HG02840 (cell line): Measurements from ENCODE around the gene PRELID3B.

Experiments
- ATAC-seq: cut with Tn5 transposase; IDR thresholded peaks from one replicate; pipeline ENCODE4 v1.9.1; 2021; ENCODE audit warnings: mild to moderate bottlenecking, moderate library complexity, moderate number of reproducible peaks; ENCODE audit not compliant: unreplicated experiment, low FRiP score

The PRELID3B gene

DNA sequence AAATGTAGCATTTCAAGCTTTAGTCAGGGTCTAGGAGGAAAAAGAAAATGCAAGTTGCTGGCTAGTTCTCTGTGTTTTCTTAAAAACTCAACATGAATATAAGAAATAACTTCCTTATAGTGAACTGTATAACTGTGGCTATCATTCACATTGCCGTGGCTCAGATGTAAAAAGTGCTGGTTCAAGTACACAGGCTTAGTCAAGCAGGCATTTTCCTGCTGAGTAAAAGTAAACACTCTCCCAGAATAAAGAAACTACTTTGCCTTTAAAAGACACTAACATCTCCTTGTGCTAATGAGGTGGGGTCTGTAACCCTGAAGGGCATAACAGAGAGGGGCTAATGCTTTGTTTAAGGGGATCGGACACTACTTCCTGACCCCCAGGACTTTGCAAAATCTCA lies 13.8 kb downstream of the PRELID3B start:
- ATAC-seq = no peak

DNA sequence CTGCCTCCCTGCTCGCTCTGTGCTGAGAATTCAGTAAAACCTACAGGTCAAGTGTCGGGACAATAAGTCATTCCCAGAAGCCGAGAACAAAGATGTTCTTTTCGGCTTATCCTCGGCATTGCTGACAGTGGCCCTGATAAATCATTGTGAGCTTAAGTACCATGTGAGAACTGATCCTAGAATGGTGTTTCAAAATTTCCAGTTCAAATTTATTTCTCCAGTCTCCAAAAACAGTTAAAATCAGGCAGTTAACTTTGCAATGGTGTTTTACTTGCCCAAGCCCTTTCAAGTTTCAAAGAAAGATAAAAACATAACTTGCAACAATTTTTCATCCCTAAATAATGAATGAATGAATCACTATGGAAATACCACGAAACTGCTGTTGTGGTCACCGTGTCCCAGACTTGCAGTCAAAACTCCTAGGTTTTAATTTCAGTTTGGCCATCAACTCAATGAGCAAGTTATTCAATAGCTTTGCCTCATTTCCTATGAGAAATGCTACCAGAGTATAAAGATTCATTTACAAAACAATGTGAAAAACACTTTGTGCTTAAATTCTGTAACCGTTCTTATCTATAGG lies 14.8 kb downstream of the PRELID3B start:
- ATAC-seq = no peak

DNA sequence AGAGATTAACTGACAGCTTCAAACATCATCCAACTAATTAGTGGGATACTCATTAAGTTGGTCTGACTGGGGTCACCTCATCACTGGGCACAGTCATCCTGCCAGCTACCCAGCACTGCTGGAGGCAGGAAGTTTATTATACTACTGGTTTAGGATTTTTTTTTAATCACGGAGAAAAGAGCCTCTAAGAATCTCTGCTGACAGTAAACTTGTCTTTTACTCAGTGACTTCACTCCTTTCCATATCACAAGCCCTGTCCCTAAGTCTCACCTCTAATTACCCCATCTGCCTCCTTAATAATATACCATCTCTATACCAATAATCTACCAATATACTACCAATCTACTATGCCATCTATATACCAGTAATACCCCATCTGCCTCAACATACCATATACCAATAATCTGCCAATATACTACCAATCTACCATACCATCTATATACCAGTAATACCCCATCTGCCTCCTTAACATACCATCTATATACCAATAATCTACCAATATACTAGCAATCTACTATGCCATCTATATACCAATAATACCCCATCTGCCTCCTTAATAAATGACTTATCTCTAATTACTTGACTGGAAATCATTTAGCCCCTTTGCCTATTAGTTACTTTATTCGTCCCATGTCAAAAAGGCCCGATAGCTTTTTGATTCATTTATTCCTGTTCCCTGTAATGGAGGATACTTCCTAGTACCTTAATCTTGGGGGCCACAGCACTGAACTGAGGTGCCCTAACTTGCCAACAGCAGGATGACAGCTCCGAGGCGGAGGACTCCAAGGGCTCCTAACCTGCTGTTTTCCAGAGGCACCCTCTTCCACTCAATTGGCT lies 15.5 kb downstream of the PRELID3B start:
- ATAC-seq = no peak

DNA sequence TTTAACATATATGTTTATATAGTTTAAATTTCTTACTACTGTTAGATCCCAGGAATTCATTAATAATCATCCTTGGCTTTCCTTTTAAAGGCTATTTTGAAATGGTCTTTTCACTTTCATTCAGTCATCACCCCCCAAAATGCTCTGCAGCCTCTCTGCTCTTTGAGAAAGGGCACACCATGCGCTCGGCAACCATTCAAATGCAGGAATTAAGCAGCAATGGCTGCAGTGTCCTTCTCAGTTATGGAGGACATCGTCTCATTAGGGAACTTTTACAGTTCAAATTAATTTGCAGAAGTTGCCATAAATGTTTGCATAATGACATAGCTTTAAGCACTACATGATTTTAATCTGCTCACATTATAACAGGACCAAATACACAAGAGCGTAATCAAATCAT lies 17.1 kb downstream of the PRELID3B start:
- no peak for ATAC-seq

DNA sequence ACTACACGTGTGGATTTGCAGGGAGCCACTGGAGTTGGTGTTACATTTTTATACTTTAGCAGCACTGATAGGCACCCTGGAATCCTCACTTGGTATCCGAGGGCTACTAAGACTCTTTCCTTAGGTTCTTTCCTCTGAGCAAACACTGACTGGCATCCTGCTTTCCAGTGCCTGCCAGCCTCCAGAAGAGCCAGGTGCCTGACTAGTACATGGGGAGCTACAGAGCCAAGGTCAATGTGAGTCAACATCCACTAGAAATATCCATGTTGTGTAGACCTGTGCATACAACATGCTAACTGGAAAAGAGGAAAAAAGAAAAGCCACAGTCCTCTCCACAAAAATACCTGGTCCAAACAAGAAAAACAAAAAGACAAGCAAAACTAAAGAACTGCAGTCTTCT lies 17.5 kb downstream of the PRELID3B start:
- ATAC-seq = no peak

DNA sequence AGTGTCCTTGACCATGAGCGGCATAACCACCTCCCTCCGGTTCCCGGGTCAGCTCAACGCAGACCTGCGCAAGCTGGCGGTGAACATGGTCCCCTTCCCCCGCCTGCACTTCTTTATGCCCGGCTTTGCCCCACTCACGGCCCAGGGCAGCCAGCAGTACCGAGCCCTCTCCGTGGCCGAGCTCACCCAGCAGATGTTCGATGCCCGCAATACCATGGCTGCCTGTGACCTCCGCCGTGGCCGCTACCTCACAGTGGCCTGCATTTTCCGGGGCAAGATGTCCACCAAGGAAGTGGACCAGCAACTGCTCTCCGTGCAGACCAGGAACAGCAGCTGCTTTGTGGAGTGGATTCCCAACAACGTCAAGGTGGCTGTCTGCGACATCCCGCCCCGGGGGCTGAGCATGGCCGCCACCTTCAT lies 18.5 kb downstream of the PRELID3B start:
- ATAC-seq = no peak

DNA sequence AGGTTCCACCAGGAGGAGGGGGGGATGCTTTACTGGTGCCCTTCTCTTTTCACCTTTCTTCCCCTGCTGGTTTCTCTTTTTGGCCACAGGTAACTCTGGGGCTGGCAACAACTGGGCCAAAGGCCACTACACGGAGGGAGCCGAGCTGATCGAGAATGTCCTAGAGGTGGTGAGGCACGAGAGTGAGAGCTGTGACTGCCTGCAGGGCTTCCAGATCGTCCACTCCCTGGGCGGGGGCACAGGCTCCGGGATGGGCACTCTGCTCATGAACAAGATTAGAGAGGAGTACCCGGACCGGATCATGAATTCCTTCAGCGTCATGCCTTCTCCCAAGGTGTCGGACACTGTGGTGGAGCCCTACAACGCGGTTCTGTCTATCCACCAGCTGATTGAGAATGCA lies 19.0 kb downstream of the PRELID3B start:
- ATAC-seq = no peak

DNA sequence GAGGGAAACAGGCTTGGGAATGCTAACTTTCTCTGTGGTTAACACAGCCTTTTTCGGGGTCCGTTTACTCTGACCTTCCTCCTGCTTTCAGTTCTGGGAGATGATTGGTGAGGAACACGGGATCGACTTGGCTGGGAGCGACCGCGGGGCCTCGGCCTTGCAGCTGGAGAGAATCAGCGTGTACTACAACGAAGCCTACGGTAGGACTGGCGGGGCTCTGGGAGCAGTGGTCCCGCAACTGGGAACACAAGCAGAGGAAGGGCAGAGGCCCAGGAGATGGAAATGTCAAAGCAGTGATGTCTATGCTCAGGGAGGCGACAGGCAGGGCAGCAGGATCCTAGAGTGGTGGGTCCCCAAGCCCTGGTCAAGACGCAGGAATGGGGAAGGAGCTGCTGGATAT lies 19.8 kb downstream of the PRELID3B start:
- no peak for ATAC-seq

DNA sequence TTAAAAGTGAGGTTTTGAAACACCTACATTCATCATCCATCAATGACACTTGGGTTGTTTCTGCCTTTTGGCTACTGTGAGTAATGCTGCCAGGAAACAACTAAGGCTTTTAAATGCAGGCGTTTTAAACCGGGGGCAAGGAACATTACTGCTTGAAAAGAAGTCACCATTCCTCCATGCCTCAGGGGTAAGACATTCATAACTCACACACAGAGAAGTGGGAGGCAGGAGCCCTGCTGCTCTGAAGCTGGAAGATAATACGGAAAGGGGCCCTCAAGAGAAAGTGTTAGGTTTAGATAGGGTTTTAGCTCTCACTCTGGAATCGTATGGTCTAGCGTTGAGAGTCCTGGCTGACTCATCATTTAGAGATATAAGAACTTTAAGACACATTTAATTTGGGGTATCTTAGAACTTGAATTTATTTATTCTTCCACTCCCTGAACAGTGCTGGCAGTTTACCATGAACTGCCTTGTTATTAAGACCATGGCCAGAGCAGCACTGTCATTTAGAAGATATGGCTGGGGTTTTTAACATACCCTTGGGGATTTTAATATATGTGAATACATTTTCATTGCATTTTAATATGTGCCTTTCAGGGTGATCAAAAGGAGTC lies 21.5 kb downstream of the PRELID3B start:
- no peak for ATAC-seq

DNA sequence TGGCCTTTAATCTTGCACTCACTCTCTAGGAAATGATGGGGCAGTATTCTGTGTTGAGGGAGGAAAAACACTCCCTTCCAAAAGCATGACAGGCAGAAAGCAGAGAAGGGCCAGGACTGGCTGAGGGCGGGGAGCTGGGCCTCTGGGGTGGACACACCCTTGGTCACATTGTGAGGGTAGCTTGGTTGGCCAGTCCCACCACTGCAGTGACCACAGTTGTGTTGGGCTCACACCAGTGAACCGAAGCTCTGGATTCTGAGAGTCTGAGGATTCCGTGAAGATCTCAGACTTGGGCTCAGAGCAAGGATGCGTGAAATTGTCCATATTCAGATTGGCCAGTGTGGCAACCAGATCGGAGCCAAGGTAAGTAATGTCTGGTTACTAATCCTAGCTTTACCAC lies 23.4 kb downstream of the PRELID3B start, which contains the start of gene TUBB1:
Gene TUBB1, plus strand, starts transcription at position 213 of the 400 bp plus-strand sequence. Its CDS starts 94 bp downstream, at position 307.
- ATAC-seq = no peak

DNA sequence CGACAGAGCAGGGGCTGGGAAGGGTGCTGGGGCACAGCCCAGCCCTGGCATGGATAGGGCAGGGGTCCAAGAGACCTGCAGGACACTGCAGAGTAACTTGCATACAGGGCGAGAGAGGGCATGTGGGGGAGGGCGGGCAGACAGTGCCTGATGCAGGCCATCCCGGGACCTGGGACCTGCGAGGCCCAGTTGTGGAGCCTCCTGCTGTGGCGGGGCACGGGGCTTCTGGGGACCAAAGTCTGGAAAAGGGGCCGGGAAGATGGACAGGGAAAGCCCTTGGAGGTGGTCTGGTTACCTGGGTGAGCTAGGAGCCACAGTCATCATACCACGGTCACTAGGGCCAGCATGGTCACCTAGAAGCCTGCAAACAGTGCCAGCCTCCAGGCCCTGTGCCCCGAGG lies 23.8 kb downstream of the PRELID3B start:
- no peak for ATAC-seq

DNA sequence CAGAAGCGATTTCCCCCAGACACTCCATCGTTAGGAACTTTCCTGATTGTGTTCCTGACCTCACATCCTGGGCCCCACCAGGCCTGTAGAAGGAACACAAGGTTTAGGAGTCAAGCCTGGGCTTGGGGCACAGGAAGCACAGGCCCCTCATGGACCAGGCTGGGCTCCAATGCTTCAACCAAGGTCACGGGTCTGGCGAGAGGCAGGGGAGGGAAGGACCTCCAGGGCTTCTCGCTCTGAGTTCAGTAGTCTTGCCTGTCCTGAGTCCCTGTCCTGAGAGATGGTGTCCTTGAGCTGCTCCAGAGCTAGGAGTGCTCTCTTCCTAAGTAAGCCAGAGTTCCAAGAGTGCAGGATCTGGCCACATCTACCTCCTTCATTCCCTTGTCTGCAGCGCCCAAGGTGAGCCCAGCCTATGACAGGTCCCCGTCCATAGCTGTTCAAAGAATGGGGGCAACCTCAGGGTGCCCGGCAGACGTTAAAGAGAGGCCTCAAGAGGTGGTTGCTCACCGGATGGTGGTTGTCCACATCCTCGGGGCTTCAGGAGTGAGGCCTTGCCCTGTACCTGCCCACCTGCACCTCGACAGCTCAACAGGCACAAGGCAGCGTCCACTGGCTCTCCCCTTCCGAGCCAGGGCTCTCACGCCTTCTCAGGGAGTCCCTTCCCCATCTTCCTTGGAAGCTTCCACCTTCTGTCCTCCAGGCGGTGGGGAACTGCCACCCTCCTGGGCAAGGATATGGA lies 24.9 kb downstream of the PRELID3B start:
- ATAC-seq = no peak

DNA sequence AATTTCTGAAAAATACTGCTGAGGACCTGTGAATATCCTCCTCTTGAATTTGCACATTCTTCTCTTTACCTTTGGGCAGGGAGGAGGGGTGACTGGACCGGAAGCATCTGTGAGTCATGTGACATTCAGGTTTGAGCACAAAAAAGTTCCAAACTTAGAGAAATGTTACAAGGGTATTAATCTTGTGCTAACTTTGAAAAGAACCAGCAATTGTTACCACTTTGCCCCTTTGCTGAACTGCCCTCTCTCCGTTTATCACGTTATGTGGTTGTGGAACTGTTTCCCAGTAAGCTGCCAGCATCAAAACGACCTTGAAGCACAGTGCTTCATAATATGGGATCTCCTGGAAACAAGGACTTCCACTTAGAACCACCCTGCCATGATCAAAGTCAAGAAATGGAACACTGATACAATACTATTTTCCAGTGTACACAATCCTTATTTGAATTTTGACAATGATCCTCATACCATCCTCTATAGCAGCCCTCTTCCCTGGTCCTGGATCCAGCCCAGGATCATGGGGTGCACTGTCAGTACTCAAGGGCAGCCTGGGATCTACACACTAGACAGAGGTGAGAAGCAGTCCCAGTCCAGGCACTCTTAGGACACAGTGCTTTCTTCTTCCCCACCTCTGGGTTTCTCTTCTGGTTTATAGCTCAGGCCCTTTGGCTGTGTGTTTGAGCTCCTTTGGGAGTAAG lies 25.6 kb downstream of the PRELID3B start:
- no peak for ATAC-seq

DNA sequence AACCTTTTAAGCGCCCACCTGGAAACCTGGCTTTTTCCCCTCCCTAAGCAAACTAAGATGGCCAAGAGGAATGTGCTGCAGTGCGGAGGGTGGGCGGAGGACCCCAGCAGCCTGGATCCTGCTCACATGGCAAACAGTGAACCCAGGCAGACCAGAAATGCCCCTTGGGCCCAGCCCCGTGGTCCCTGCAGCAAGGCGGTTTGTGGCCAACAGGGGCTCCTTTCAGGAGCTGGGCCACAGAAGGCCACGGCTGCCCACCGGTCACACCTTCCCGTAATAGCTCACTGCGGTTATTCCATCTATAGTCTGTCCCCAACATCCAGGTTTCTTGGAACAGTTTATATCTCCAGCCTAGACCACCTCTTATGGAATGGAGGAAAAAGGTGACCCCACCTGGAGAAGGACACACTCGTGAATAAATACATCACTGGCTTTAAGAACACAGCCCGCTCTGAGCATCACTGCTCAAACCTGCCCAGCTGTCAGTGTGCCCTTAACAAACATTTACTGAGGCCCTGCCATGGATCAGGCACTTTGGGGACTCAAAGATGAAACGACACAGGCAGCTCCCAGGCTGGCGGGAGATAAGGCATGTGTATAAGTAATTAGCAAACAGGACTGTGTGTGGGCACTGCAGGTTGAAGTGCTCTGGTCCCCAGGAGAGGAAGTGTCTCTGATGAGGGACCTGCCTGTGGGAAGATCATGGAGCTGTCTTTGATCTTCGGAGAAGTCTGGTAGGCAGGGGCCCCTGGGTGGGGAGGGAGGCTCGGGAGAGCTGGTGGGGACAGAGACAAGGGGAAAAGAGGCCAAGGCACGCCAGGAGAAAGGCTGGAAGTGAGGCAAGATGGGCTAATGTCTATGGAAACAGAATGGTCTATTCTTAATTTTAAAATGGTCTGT lies 26.5 kb downstream of the PRELID3B start:
- ATAC-seq = no peak

DNA sequence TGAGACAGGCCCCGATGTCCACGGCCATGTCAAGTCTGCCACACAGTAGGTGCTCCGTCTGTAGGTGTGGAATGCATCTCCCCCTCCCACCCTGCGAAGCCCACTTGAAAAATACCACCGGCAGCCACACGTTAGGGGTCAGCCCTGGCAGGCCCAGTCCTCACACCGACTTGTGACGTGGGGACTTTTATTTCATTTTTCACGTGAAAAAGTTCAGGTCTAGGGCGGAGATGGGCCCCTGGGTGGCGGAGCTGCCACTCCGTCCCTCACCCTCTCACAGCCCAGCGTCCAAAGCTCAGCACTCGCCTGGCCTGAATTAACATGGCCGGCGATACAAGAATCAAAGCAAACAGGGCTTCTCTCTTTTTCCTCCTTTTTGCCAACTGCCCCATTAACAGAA lies 27.2 kb downstream of the PRELID3B start:
- ATAC-seq = no peak

DNA sequence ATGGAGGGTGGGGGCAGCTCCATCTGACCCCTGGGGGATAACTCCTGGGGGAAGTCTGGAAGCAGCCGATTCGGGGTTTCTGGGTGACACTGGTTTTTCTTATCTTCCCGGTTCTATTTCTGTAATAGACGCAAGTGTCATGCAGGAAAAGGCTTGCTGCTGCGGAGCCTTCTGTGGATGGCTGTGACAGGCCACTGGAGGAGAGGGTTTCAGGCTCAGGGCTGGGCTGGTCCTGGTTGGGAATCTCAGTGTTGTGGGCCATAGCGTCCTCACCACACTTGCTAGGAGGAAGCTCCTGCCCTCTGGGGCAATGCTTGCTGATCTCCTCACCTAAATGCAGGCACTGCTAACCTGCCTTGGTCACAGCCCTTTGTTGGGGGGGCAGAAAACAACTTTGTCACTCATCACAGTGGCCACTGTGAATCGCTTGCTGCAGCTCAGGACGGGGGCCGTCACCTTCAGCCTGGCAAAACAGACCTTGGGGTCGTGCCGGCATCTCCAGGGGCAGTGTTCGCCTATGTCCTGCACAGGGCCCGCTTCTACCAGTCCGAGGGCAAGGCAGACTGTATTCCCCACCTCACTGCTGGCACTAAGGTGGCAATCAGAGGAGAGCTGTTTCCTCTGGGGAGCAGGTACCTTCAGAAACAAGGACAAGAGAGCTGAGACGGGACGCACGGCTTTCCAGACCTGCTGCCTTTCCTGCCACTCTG lies 27.8 kb downstream of the PRELID3B start:
- ATAC-seq = no peak

DNA sequence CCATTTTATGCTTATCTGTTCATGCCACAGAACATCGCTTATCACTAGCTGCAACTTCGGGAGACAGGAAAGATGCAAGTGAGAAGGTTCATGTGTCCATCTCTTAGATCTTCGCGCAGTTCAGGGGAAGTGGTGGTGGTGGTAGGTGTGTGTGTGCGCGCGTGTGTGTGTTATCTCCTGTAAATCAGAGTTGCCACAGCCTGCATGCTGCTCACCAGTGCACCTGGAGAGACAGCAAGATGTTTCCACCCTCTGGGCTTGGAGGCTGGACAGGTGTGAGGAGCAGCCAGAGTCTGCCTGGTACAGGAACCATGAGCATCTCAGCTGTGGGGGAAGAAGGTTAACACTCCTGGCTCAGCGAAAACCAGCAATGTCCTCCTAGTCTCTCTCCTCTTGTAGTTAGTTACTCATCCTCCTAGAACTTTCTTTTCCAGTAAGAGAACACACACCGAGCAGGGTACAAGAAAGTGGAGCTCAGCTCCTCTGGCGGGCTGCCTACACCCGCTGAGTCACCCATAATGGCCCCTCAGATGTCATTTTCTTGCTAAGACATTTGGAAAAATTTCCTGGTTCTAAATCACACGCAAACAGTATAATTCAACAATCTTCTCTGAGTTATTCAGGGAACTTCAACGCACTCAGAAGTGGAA lies 28.5 kb downstream of the PRELID3B start:
- ATAC-seq = no peak
